GM12891 (cell line): ENCODE results near the gene STK11.

Experiments used
- POLR2A ChIP-seq: IDR thresholded peaks from 2 replicates; pipeline ENCODE4 v1.6.1; 2011; ENCODE audit warnings: low read depth, low read length, control low read depth
- TAF1 ChIP-seq: IDR thresholded peaks from 2 replicates; pipeline ENCODE4 v1.6.1; 2011; ENCODE audit warnings: low read depth, low read length, control low read depth

DNA sequence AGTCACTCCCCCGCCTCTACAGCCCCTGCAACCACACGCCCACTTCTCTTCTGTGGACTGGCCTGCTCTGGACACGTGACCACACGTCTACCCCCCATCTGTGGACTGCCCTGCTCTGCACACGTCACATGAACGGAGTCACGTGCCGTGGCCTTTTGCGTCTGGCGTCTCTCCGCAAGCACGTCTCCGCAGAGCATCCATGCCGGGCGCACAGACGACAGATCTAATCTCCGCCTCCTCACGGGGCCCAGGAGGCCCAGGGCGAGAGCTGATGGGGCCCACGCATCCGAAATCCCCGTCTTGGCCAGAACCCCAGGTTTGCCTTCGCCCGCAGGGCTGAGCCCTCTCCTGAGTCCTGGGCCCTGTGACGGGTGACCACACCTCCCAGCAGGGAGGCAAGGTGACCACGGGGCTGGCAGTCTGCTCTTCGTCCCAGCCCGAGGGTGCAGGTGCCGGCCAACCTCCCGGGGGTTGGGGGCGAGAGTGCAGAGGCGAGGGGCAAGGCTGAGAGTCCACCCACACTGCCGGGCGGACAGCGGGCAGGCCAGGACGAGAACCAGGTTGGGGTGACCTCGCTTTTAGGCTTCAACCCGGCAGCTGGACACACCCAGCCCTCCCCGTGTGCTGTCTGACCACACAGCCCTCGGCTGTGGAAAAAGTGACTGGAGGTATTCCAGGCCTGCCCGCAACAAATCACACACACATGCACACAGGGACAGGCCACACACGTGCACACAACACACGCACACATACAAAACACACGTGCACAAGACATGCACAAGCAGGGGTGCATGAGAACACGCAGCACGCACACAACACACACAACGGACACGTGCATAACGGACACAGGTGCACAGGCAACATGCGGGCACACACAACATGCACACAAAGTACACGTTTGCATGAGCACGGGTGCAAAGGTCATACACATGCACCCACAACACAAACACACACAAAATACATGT lies 35.4 kb upstream of the STK11 start:
- TF ChIP-seq POLR2A (no peak), TAF1 (no peak)
